ENCODE results near the gene MLF1.
"Not testable (repeated sequence)": the region's sequence is repeated elsewhere in the genome, so short reads cannot be mapped to it uniquely, and the experiment has no call there.

MLF1 gene

GRCh38 chr3:158570999-158571702 is at the start of gene MLF1:
TSS of gene MLF1 (plus strand) at chr3:158571194. CDS start at chr3:158571301, 107 bp downstream.
- DNase-seq, result peak; percentile 95

- DNase-seq, result no peak
Observed at GRCh38 chr3:158522221-158523136, 48.5 kb upstream of the MLF1 start.

- DNase-seq, result no peak
Observed at GRCh38 chr3:158528076-158528674, 42.8 kb upstream of the MLF1 start.

- no peak for DNase-seq
Observed at GRCh38 chr3:158531334-158531733, 39.7 kb upstream of the MLF1 start.

- peak; percentile 20 for DNase-seq
Observed at GRCh38 chr3:158532099-158532734, 38.8 kb upstream of the MLF1 start.

- no peak for DNase-seq
Observed at GRCh38 chr3:158535918-158536317, 35.1 kb upstream of the MLF1 start.

GRCh38 chr3:158539414-158540014 is 31.5 kb upstream of the MLF1 start:
- peak; percentile 31 for DNase-seq

GRCh38 chr3:158540066-158540465 is 30.9 kb upstream of the MLF1 start:
- no peak for DNase-seq

- no peak for DNase-seq
Observed at GRCh38 chr3:158548691-158549090, 22.3 kb upstream of the MLF1 start.

- DNase-seq, result not testable (repeated sequence)
Observed at GRCh38 chr3:158549938-158550337, 21.1 kb upstream of the MLF1 start.

GRCh38 chr3:158552124-158552523 is 18.9 kb upstream of the MLF1 start:
- DNase-seq, result no peak

- DNase-seq, result no peak
Observed at GRCh38 chr3:158559504-158559903, 11.5 kb upstream of the MLF1 start.

- no peak for DNase-seq
Observed at GRCh38 chr3:158560979-158561378, 10.0 kb upstream of the MLF1 start.

GRCh38 chr3:158562674-158563073 is 8.3 kb upstream of the MLF1 start:
- DNase-seq, result no peak

GRCh38 chr3:158563076-158563475 is 7.9 kb upstream of the MLF1 start:
- DNase-seq, result no peak

GRCh38 chr3:158565076-158565475 is 5.9 kb upstream of the MLF1 start:
- DNase-seq, result no peak

- DNase-seq, result no peak
Observed at GRCh38 chr3:158568784-158569183, 2.2 kb upstream of the MLF1 start.

- no peak for DNase-seq
Observed at GRCh38 chr3:158569794-158570193, 1.2 kb upstream of the MLF1 start.

GRCh38 chr3:158571969-158572765 is 1.2 kb downstream of the MLF1 start:
- DNase-seq, result no peak

- DNase-seq, result no peak
Observed at GRCh38 chr3:158572766-158573060, 1.7 kb downstream of the MLF1 start.

GRCh38 chr3:158573714-158574113 is 2.7 kb downstream of the MLF1 start:
- DNase-seq, result no peak

- no peak for DNase-seq
Observed at GRCh38 chr3:158574646-158575045, 3.7 kb downstream of the MLF1 start.

All from kidney glomerular epithelial cell (primary cell).